AML-193 (cell line): ENCODE results near the gene HMGCLL1.

ENCODE experiments used
- DNase-seq, 2 experiments: peaks; one replicate each; lab custom pipeline; 2025; lab: John Stamatoyannopoulos, UW

The HMGCLL1 gene

GRCh38 chr6:55578537-55579363 lies at the start of gene HMGCLL1:
TSS of gene HMGCLL1 (minus strand) at chr6:55579192. CDS start at chr6:55579055, 137 bp downstream.
- no peak for DNase-seq

GRCh38 chr6:55621993-55622392 lies 43.0 kb upstream of the HMGCLL1 start:
- DNase-seq = no peak

GRCh38 chr6:55621244-55621643 lies 42.3 kb upstream of the HMGCLL1 start:
- DNase-seq = no peak

GRCh38 chr6:55617272-55617671 lies 38.3 kb upstream of the HMGCLL1 start:
- peak; percentile 57 to 66 for DNase-seq

- DNase-seq = no peak
Measured at GRCh38 chr6:55604021-55604420, 25.0 kb upstream of the HMGCLL1 start.

GRCh38 chr6:55601120-55601519 lies 22.1 kb upstream of the HMGCLL1 start:
- no peak for DNase-seq

- no peak for DNase-seq
Measured at GRCh38 chr6:55594442-55594841, 15.4 kb upstream of the HMGCLL1 start.

GRCh38 chr6:55584654-55585354 lies 5.8 kb upstream of the HMGCLL1 start:
- no peak for DNase-seq

GRCh38 chr6:55576811-55577210 lies 2.2 kb downstream of the HMGCLL1 start:
- no peak for DNase-seq

- no peak for DNase-seq
Measured at GRCh38 chr6:55574556-55574955, 4.4 kb downstream of the HMGCLL1 start.

- DNase-seq = no peak
Measured at GRCh38 chr6:55569638-55570037, 9.4 kb downstream of the HMGCLL1 start.

GRCh38 chr6:55568808-55569439 lies 10.1 kb downstream of the HMGCLL1 start:
- no peak for DNase-seq

GRCh38 chr6:55567558-55567957 lies 11.4 kb downstream of the HMGCLL1 start:
- no peak for DNase-seq

GRCh38 chr6:55566036-55566710 lies 12.8 kb downstream of the HMGCLL1 start:
- DNase-seq = no peak

- no peak for DNase-seq
Measured at GRCh38 chr6:55562318-55562717, 16.7 kb downstream of the HMGCLL1 start.

- DNase-seq = no peak
Measured at GRCh38 chr6:55560290-55560885, 18.6 kb downstream of the HMGCLL1 start.

- no peak for DNase-seq
Measured at GRCh38 chr6:55557146-55557545, 21.8 kb downstream of the HMGCLL1 start.

GRCh38 chr6:55545791-55546190 lies 33.2 kb downstream of the HMGCLL1 start:
- DNase-seq = no peak

- DNase-seq = no peak
Measured at GRCh38 chr6:55543633-55544309, 35.2 kb downstream of the HMGCLL1 start.

GRCh38 chr6:55541024-55541423 lies 38.0 kb downstream of the HMGCLL1 start:
- DNase-seq = no peak

- DNase-seq = no peak
Measured at GRCh38 chr6:55536391-55536956, 42.5 kb downstream of the HMGCLL1 start.
